NCI-H2107 treated with DMSO at 0.1 percent for 48 hours (cell line): Measurements from ENCODE around the gene PCDHA7.
"Not testable (repeated sequence)": the region's sequence is repeated elsewhere in the genome, so short reads cannot be mapped to it uniquely, and the experiment has no call there.

Experiments used
- DNase-seq: peaks from one replicate; lab custom pipeline; 2025; ENCODE audit not compliant: unreplicated experiment; lab: John Stamatoyannopoulos, UW

PCDHA7 gene

DNA sequence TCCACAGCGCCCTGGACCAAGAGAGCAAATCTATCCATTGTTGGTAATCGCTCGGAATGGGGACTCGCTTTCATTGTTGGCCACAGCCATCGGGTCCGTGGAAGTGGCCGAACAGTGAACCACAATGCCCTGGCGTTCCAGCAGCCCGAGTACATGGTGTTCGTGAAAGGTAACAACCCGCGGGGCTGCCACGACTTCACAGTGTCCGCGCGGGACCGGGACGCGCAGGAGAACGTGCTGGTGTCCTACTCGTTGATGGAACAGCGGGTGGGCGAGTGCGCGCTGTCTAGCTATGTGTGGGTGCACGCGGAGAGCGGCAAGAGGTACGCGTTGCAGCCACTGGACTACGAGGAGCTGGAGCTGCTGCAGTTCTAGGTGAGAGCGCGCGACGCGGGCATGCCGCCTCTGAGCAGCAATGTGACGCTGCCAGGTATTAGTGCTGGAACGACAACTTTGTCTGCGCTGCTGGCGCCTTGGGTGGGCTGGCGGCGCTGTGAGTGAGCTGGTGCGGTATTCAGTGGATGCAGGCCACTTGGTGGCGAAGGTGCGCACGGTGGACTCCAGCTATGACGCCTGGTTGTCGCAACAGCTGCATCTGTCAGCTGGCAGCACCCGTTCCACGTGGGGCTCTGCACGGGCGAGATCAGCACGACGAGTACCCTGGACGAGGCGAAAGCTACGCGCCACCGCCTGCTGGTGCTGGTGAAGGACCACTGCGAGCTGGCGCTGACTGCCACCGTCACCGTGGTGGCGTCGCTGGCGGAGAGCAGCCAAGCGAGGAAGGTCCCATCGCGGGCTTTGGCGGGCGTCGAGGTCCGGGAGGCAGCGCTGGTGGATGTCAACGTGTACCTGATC is 28.6 kb downstream of the PCDHA7 start:
- no peak for DNase-seq

DNA sequence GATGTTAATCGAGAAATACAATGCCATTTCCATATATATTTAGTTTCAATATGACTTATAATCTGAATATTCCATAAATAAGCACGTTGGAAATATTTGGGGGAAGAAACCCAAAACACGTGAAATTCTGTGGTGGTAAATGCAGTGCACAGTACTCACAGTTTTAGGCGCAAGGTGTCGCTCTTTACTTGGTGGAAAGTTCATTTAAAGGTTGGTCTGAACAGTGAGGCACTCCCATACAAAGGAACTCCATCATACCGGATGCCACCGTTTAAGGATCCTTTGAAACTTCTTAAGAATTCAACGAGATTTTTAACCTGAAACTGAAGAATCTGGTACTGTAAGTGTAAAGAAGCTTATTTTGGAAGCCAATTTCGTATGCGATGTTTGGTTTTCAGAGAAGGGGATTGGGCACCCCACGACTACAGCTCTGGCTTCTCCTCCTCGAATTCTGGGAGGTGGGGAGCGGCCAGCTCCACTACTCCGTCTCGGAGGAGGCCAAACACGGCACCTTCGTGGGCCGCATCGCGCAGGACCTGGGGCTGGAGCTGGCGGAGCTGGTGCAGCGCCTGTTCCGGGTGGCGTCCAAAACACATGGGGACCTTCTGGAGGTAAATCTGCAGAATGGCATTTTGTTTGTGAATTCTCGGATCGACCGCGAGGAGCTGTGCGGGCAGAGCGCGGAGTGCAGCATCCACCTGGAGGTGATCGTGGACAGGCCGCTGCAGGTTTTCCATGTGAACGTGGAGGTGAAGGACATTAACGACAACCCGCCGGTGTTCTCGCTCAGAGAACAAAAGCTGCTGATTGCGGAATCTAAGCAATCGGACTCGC is 34.9 kb downstream of the PCDHA7 start, which contains the start of gene PCDHA11:
PCDHA11 (plus strand) TSS at position 237 of the 834 bp plus-strand sequence; CDS start at position 384, 147 bp downstream.
- DNase-seq, result peak; percentile 78

DNA sequence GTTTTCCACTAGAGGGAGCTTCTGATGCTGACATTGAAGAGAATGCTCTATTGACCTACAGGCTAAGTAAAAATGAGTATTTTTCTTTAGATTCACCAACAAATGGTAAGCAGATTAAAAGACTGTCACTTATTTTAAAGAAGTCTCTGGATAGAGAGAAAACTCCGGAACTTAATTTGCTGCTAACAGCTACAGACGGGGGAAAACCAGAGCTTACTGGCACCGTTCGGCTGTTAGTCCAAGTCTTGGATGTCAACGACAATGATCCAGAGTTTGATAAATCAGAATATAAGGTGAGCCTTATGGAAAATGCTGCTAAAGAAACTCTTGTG is 35.5 kb downstream of the PCDHA7 start:
- peak; percentile 61 for DNase-seq

DNA sequence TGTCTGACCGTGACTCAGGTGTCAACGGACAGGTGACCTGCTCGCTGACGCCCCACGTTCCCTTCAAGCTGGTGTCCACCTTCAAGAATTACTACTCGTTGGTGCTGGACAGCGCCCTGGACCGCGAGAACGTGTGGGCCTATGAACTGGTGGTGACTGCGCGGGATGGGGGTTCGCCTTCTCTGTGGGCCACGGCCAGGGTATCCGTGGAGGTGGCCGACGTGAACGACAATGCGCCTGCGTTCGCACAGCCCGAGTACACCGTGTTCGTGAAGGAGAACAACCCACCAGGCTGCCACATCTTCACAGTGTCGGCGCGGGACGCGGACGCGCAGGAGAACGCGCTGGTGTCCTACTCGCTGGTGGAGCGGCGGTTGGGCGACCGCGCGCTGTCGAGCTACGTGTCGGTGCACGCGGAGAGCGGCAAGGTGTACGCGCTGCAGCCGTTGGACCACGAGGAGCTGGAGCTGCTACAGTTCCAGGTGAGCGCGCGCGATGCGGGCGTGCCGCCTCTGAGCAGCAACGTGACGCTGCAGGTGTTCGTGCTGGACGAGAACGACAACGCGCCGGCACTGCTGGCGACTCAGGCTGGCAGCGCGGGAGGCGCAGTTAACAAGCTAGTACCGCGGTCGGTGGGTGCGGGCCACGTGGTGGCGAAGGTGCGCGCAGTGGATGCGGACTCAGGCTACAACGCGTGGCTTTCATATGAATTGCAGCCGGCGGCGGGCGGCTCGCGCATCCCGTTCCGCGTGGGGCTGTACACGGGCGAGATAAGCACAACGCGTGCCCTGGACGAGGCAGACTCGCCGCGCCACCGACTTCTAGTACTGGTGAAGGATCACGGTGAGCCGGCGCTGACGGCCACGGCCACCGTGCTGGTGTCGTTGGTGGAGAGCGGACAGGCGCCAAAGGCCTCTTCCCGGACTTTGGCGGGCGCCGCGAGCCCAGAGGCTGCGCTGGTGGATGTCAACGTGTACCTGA is 36.4 kb downstream of the PCDHA7 start:
- no peak for DNase-seq

DNA sequence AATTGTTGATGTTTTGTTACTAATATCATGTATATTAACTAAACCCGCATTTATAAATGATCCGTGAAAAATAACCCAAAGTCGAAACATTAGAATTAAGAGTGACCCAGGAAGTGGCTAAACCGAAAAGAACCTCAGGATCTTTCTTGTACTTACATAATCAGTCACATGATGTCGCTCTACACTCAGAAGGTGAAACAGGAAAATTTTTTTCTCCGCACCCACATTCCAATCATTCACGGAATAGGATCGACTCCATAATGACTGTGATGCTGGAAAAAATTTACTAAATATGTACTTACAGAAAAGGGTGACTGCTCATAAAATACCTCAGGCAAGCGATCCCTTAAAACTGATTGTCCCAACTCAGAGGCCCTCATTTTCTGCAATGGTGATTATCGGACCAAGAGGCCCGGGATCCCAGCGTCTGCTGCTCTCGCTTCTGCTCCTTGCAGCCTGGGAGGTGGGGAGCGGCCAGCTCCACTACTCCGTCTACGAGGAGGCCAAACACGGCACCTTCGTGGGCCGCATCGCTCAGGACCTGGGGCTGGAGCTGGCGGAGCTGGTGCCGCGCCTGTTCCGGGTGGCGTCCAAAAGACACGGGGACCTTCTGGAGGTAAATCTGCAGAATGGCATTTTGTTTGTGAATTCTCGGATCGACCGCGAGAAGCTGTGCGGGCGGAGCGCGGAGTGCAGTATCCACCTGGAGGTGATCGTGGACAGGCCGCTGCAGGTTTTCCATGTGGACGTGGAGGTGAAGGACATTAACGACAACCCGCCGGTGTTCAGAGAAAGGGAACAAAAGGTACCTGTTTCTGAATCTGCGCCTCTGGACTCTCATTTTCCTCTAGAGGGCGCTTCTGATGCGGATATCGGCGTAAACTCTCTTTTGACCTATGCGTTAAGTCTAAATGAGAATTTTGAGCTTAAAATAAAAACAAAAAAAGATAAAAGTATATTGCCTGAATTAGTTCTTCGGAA is 41.3 kb downstream of the PCDHA7 start, which contains the start of gene PCDHA12:
PCDHA12 (plus strand) TSS at position 224 of the 981 bp plus-strand sequence; CDS start at position 389, 165 bp downstream.
- DNase-seq, result no peak

DNA sequence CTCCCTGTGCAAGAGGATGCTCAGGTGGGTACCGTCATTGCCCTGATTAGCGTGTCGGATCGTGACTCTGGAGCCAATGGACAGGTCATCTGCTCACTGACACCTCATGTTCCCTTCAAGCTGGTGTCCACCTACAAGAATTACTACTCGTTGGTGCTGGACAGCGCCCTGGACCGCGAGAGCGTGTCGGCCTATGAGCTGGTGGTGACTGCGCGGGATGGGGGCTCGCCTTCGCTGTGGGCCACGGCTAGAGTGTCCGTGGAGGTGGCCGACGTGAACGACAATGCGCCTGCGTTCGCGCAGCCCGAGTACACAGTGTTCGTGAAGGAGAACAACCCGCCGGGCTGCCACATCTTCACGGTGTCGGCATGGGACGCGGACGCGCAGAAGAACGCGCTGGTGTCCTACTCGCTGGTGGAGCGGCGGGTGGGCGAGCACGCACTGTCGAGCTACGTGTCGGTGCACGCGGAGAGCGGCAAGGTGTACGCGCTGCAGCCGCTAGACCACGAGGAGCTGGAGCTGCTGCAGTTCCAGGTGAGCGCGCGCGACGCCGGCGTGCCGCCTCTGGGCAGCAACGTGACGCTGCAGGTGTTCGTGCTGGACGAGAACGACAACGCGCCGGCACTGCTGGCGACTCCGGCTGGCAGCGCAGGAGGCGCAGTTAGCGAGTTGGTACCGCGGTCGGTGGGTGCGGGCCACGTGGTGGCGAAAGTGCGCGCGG is 42.6 kb downstream of the PCDHA7 start:
- DNase-seq, result not testable (repeated sequence)

DNA sequence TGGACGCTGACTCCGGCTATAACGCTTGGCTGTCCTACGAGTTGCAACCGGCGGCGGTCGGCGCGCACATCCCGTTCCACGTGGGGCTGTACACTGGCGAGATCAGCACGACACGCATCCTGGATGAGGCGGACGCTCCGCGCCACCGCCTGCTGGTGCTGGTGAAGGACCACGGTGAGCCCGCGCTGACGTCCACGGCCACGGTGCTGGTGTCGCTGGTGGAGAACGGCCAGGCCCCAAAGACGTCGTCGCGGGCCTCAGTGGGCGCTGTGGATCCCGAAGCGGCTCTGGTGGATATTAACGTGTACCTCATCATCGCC is 43.2 kb downstream of the PCDHA7 start:
- no peak for DNase-seq

DNA sequence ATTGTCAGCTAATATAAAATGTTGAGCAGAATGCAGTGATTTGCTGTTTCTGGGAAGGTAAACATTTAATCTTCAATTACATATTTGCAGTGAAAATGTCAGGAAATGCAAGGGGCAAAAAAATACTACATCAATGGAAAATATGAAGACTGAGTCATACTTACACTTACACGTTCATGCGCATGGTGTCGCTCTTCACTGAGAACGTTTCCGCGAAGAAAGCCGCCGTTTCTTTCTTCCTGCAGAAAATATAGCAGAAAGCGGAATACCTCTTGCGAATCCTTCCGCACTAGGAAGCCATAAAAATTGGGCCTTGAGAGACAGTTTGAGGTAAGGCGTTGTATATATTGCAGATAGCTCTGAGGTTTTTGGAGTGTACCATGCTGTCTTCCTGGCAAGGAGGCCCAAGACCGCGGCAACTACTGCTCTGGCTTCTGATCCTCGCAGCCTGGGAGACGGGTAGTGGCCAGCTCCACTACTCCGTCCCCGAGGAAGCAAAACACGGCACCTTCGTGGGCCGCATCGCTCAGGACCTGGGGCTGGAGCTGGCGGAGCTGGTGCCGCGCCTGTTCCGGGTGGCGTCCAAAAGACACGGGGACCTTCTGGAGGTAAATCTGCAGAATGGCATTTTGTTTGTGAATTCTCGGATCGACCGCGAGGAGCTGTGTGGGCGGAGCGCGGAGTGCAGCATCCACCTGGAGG is 48.0 kb downstream of the PCDHA7 start, which contains the start of gene PCDHA13:
PCDHA13 (plus strand) TSS at position 236 of the 702 bp plus-strand sequence; CDS start at position 381, 145 bp downstream.
- DNase-seq, result no peak

DNA sequence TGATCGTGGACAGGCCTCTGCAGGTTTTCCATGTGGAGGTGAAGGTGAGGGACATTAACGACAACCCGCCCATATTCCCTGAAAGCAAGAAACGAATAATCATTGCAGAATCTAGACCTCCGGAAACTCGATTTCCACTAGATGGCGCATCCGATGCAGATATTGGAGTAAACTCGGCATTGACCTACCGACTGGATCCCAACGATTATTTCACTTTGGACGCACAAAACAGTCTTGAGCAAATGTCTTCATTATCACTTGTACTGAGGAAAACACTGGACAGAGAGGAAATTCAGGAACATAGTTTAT is 48.5 kb downstream of the PCDHA7 start:
- no peak for DNase-seq

DNA sequence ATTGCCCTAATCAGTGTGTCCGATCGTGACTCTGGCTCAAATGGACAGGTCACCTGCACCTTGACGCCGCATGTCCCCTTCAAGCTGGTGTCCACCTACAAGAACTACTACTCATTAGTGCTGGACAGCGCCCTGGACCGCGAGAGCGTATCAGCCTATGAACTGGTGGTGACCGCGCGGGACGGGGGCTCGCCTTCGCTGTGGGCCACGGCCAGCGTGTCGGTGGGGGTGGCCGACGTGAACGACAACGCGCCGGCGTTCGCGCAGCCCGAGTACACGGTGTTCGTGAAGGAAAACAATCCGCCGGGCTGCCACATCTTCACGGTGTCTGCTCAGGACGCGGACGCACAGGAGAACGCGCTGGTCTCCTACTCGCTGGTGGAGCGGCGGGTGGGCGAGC is 49.3 kb downstream of the PCDHA7 start:
- DNase-seq, result no peak

DNA sequence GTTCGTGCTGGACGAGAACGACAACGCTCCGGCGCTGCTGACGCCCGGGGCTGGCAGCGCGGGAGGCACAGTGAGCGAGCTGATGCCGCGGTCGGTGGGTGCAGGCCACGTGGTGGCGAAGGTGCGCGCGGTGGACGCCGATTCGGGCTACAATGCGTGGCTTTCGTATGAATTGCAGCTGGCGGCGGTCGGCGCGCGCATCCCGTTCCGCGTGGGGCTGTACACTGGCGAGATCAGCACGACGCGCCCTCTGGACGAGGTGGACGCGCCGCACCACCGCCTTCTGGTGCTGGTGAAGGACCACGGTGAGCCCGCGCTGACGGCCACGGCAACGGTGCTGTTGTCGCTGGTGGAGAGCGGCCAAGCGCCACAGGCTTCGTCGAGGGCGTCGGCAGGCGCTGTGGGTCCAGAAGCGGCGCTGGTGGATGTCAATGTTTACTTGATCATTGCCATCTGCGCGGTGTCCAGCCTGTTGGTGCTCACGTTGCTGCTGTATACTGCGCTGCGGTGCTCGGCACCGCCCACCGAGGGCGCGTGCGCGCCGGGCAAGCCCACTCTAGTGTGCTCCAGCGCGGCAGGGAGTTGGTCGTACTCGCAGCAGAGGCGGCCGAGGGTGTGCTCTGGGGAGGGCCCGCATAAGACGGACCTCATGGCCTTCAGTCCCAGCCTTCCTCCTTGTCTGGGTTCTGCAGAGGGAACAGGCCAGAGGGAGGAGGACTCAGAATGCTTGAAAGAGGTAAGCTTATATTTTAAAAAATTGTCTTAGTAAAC is 50.0 kb downstream of the PCDHA7 start:
- no peak for DNase-seq
